AG04450 (cell line): ENCODE data around the gene TMEM186. TPM values are rescaled to one million over a fixed set of nuclear protein-coding genes. Genes with fewer than 3 reads are reported as not detected.

Experiments used
- CTCF ChIA-PET: fragments of 300-600, 350-600 bp; formaldehyde crosslinking; extraction: SDS; loops from one replicate; lab custom pipeline; 2022; ENCODE audit warnings: antibody characterized with exemption, inconsistent platforms; lab: Charles Lee
- POLR2A ChIA-PET: fragments of 350-600 bp; formaldehyde crosslinking; extraction: SDS; loops from one replicate; lab custom pipeline; 2021; ENCODE audit warnings: antibody characterized with exemption, inconsistent platforms; lab: Yijun Ruan, JAX
- DNase-seq: peaks from one replicate; pipeline ENCODE4 v3.0.0-alpha.2; 2011; ENCODE audit warnings: low read depth, low spot score
- H3K27ac ChIP-seq: one replicate; pipeline ENCODE4 v1.5.1; 2012; ENCODE audit warnings: low read depth, low read length, control low read depth
- H3K27me3 ChIP-seq: one replicate; pipeline ENCODE4 v1.6.0; 2012; ENCODE audit warnings: low read length; ENCODE audit not compliant: control insufficient read depth, insufficient read depth
- H3K4me3 ChIP-seq: 2 replicates; pipeline ENCODE4 v1.5.1; 2011; ENCODE audit warnings: mild to moderate bottlenecking, low read depth, low read length, control low read depth
- H3K9me3 ChIP-seq: 2 replicates; pipeline ENCODE4 v1.5.1; 2012; ENCODE audit warnings: low read length; ENCODE audit not compliant: control insufficient read depth, insufficient read depth
- CTCF ChIP-seq: IDR thresholded peaks from 2 replicates; pipeline ENCODE4 v1.5.1; 2011; ENCODE audit warnings: low read depth, low read length, control low read depth, inconsistent platforms
- polyA plus RNA-seq: library from polyadenylated mRNA; depleted of rRNA; stranded (reverse); fragments of >200 nt; gene quantifications from 2 replicates; pipeline ENCODE4 v1.2.3, GENCODE V29; 2011

TMEM186 gene
- polyA plus RNA-seq, 1 experiment, result 7.7 TPM

- TF ChIP-seq CTCF, result no peak
- no peak overlapping the region for H3K4me3 ChIP-seq
- no peak for DNase-seq
- H3K27me3 ChIP-seq, result no peaks in the 10 kb centered on the region
- no peak overlapping the region for H3K27ac ChIP-seq
- CTCF ChIA-PET, result interaction anchor here (1.0 kb wide), 1 partner anchor 182 kb away, joined by 3 read pairs; no protein-coding TSS in a partner anchor
- POLR2A ChIA-PET, result no interaction called here
- no peaks in the 10 kb centered on the region for H3K9me3 ChIP-seq
Observed at GRCh38 chr16:8826278-8826879, 28.9 kb upstream of the TMEM186 start.

- Histone ChIP-seq H3K27ac (no peak overlapping the region), H3K27me3 (no peaks in the 10 kb centered on the region), H3K4me3 (no peak overlapping the region), H3K9me3 (no peaks in the 10 kb centered on the region)
- no peak for DNase-seq
- TF ChIP-seq CTCF, result no peak
- ChIA-PET CTCF (interaction anchor here (3.3 kb wide), 1 partner anchor 58 kb away, joined by 14 read pairs; no protein-coding TSS in a partner anchor), POLR2A (no interaction called here)
Observed at GRCh38 chr16:8822403-8822802, 25.0 kb upstream of the TMEM186 start.

- CTCF ChIA-PET, result no interaction called here
Observed at GRCh38 chr16:8819411-8820034, 22.1 kb upstream of the TMEM186 start.

GRCh38 chr16:8818504-8819270 lies 21.2 kb upstream of the TMEM186 start:
- no peak for DNase-seq
- Histone ChIP-seq H3K4me3 (no peak overlapping the region), H3K9me3 (no peaks in the 10 kb centered on the region), H3K27ac (no peak overlapping the region), H3K27me3 (no peaks in the 10 kb centered on the region)
- ChIA-PET POLR2A (interaction anchor here (0.6 to 1.5 kb wide), 2 partner anchors 9 to 43 kb away, joined by 6 to 8 read pairs; no protein-coding TSS in a partner anchor), CTCF (no interaction called here)
- no peak for TF ChIP-seq CTCF

More at GRCh38 chr16:8819411-8820034, 22.1 kb upstream of the TMEM186 start:
- Histone ChIP-seq H3K27me3 (no peaks in the 10 kb centered on the region), H3K27ac (peak overlapping the region; percentile 31), H3K4me3 (no peak overlapping the region), H3K9me3 (no peaks in the 10 kb centered on the region)
- POLR2A ChIA-PET, result interaction anchor here (0.6 to 1.5 kb wide), 2 partner anchors 10 to 165 kb away, joined by 5 to 6 read pairs; no protein-coding TSS in a partner anchor
- TF ChIP-seq CTCF, result no peak
- no peak for DNase-seq
